HG02973 (cell line): ENCODE data around the gene IWS1.

ENCODE experiments used
- ATAC-seq: cut with Tn5 transposase; IDR thresholded peaks from one replicate; pipeline ENCODE4 v1.9.1; 2021; ENCODE audit warnings: moderate library complexity; ENCODE audit not compliant: unreplicated experiment

IWS1 gene

DNA sequence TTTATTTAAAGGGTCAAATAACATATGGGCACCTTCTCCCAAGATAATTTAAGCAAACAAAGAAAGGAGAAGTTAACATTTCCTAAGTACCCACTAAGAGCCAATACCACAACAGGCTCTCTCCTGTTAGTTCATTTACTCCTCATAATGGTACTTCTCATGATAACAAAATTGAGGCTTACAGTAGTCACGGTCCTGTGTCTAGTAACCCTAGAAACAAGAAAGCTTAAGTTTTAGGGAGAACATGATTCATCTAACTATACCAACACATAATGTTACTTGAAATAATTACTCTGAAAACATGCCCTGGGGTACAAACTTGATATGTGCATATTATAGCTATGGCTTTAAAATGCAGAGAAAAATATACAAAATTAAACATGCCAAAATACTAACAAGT is 19.8 kb downstream of the IWS1 start:
- no peak for ATAC-seq

GRCh38 chr2:127504552-127505430 is 21.5 kb downstream of the IWS1 start:
- no peak for ATAC-seq

- no peak for ATAC-seq
These were observed 22.8 kb downstream of the IWS1 start for GRCh38 chr2:127503491-127503890.

GRCh38 chr2:127498386-127498785 is 27.9 kb downstream of the IWS1 start:
- no peak for ATAC-seq

DNA sequence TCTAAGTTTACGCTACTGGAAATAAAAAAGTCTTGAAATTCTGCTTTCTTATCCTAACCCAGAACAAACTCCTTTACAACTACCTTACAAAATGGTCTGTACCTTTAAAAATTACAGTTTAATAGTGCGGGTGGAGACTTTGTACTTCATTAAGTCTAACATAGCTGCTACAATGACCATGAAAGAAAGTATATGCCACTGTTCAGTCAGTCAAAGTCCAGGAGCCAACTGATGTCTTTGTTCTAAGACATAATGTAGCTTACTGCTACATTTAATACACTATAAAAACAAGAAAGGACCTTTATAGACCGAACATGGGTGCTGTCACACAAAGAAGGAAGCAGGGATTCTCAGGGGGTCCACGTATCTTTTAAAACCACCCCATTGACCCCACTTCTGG is 36.0 kb downstream of the IWS1 start:
- no peak for ATAC-seq

- ATAC-seq: no peak
These were observed 39.8 kb downstream of the IWS1 start for GRCh38 chr2:127486247-127487058.

- no peak for ATAC-seq
These were observed 40.6 kb downstream of the IWS1 start for GRCh38 chr2:127485694-127486071.

DNA sequence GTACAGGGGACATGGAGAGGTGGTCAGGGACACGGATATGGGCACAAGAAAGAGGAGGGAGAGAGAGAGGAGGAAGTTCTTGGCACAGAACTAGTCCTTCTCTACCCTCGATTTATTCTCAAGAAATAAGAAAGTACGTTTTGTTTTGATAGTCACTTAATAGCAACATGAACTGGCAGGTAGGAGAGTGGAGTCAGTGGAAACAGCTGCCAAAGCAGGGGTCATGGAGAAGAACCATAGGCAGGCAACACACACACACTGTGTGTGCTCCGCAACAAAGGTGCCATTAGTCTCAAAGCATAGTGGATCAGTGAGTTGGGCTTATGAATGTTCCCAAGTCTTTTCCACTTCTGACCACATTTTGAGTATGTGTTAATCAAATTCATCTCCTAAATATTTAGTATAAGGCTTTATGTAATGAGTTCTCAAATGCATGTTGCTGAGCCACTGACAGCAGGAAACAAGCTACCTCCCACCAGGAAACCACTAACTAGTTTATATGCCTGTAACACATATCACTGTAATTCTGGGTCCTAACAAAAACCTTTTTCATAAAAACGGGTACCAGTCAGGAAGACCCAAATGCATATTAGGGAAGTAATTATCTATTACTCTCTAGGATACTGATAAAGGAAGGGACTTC is 41.1 kb downstream of the IWS1 start:
- ATAC-seq: no peak

DNA sequence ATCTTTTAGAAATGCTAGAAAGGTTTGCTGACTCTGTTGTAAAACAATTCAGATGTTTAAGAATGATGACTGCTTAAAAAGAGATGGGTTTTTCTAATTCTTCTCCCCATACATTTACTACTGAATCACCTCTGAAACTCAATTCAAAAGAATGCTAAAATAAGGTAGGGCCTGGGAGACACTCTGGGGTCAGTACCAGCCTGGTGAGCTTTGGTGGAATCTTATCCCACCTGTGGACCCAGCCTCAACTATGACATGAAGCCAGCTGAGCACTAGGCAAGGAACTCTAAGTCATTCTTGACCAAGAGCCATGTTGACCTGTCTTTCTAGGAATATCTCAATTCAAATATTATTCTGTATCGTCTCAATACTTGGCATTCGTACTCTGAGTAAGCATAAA is 44.3 kb downstream of the IWS1 start:
- no peak for ATAC-seq

- no peak for ATAC-seq
These were observed 46.2 kb downstream of the IWS1 start for GRCh38 chr2:127479866-127480743.

- ATAC-seq: no peak
These were observed 47.0 kb downstream of the IWS1 start for GRCh38 chr2:127479219-127479825.

GRCh38 chr2:127475788-127476187 is 50.5 kb downstream of the IWS1 start:
- no peak for ATAC-seq

- no peak for ATAC-seq
These were observed 54.0 kb downstream of the IWS1 start for GRCh38 chr2:127472268-127472667.

DNA sequence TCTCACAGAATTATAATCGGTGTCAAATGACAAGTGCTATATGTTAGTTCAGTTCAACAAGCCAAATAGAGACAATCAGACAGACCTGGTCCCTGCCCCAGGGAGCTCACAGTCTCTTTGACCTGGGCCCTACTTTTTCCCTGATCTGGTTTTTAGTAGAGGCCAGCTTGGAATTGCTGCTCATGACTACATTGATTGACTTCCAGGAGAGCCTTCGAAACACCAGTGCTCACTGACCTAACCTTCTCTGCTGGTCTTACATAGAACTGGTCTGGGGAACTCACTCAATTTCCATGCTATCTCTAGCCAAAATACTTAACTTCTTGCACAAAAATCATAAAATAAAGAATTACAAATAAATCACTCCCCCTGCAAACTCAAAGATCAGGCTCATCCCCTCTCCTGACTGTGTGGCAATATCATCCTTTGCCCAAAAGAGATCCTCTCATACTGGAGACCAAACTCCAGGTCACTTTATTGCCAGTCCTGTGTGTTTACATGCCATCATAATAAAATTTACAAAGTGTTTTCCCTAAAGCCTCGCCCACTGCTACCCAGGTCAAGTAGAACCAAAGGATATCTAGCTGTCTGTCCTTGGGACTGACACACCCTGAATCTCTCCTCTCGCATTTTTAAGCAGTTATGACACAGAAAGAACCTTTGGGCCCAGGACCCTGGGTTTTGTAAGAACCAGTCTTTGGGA is 54.9 kb downstream of the IWS1 start:
- no peak for ATAC-seq

DNA sequence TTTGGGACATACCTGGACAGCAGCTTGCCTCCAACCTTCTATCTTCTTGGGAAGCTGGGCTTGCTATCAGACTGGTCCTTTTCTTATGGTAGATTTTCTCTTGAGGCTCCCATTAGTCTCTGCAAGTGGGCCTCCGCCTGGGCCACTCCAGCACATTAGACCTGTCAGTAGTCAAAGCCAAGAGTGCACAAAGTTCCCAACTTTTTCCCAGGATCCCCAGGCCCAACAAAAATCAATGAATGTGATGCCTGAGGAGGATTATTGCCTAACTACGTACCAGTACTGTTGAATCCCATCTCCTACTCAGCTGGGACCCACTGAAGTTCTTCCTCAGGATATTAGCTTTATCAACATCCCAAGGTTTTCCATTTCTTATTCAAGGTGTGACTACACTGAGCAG is 56.3 kb downstream of the IWS1 start:
- ATAC-seq: no peak

GRCh38 chr2:127469051-127469450 is 57.2 kb downstream of the IWS1 start:
- no peak for ATAC-seq

- ATAC-seq: no peak
These were observed 61.0 kb downstream of the IWS1 start for GRCh38 chr2:127465258-127465657.

DNA sequence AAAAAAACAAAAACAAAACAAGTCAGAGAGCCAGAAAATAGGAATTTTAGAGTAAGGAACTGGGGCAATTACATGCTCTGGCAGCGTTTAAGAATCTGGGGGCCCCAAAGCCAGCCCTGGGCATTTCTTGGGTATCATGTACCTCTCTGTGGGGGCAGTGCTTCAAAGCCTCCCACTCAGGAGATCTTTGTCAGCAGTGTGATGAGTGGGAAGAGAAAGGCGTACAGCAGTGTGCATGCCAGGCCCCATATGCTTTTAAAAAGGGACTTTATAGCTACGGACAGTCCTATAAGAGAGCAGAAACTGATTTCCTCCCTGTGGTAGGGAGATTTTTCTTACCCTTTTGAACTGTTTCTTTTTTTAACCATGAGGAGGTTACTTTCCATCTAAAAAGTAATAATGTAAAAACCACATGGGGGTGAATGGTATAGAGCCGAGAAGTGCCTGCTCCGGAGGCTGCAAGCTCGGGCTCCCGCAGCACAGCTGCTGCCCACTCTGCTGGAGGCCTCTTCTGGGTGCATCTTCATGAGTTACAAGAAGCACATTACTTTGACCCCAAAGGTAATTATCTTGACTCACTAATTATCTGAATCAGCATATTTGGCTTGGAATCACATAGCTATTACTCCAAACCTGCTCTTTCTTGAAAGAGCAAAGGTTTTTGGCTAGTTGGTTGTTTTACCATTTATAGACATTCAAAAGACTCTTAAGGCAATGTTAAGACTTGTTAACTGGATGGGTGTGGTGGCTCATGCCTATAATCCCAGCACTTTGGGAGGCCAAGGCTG is 61.6 kb downstream of the IWS1 start:
- ATAC-seq: no peak
